Neuronal stem cell (in vitro differentiated cells): ENCODE measurements around the gene NMRK1. TPM values are rescaled to one million over a fixed set of nuclear protein-coding genes. Genes with fewer than 3 reads are reported as not detected.

Source experiments
- DNase-seq: peaks from one replicate; pipeline ENCODE4 v3.0.0-alpha.2; 2013; ENCODE audit warnings: low spot score
- H2AFZ ChIP-seq: one replicate; pipeline ENCODE4 v1.6.1; 2013; ENCODE audit warnings: mild to moderate bottlenecking, low read length, inconsistent platforms
- H2AK5ac ChIP-seq: 2 replicates; pipeline ENCODE4 v1.6.1; 2013; ENCODE audit warnings: low read depth, mild to moderate bottlenecking, inconsistent platforms, low read length, moderate library complexity, mixed read lengths
- H2BK120ac ChIP-seq: 2 replicates; pipeline ENCODE4 v1.6.1; 2013; ENCODE audit warnings: low read depth, mild to moderate bottlenecking, inconsistent platforms, low read length, moderate library complexity, mixed read lengths
- H2BK12ac ChIP-seq: one replicate; pipeline ENCODE4 v1.6.1; 2013; ENCODE audit warnings: low read length, inconsistent platforms
- H2BK15ac ChIP-seq: 2 replicates; pipeline ENCODE4 v1.6.1; 2013; ENCODE audit warnings: mild to moderate bottlenecking, low read length, inconsistent platforms, mixed read lengths
- H2BK5ac ChIP-seq: one replicate; pipeline ENCODE4 v1.6.1; 2013; ENCODE audit warnings: inconsistent platforms, mild to moderate bottlenecking, low read length, moderate library complexity
- H3K14ac ChIP-seq: one replicate; pipeline ENCODE4 v1.6.1; 2013; ENCODE audit warnings: low read length, inconsistent platforms
- H3K18ac ChIP-seq: 2 replicates; pipeline ENCODE4 v1.6.1; 2013; ENCODE audit warnings: low read length, inconsistent platforms
- H3K23ac ChIP-seq: 2 replicates; pipeline ENCODE4 v1.6.1; 2013; ENCODE audit warnings: low read depth, mild to moderate bottlenecking, mixed read lengths, low read length, inconsistent platforms; ENCODE audit not compliant: poor library complexity
- H3K27ac ChIP-seq: replicated peaks from 3 replicates; pipeline ENCODE4 v1.5.1; 2013; ENCODE audit warnings: low read length, inconsistent platforms
- H3K27me3 ChIP-seq, 3 experiments: 2 replicates each; pipeline ENCODE4 v1.6.1; 2013; ENCODE audit warnings: low read length in 3 of 3, mild to moderate bottlenecking in 2 of 3, inconsistent platforms in 1 of 3, low read depth in 1 of 3, mixed read lengths in 1 of 3, moderate library complexity in 1 of 3; ENCODE audit not compliant: control insufficient read depth in 3 of 3, insufficient read depth in 3 of 3
- H3K36me3 ChIP-seq, 2 donors: replicated peaks in 1 of 2; 2 replicates each; pipeline ENCODE4 v1.6.1; 2013; ENCODE audit warnings: low read length in 2 of 2; ENCODE audit not compliant: control insufficient read depth in 2 of 2, insufficient read depth in 2 of 2
- H3K4ac ChIP-seq: 2 replicates; pipeline ENCODE4 v1.6.1; 2013; ENCODE audit warnings: inconsistent platforms, mild to moderate bottlenecking, low read length, moderate library complexity
- H3K4me1 ChIP-seq, 2 donors: 1 replicate in 1 of 2; 2 replicates in 1 of 2; pipeline ENCODE4 v1.6.1; 2013; ENCODE audit warnings: low read length in 2 of 2, low read depth in 1 of 2; ENCODE audit not compliant: control insufficient read depth in 2 of 2, insufficient read depth in 1 of 2
- H3K4me2 ChIP-seq: one replicate; pipeline ENCODE4 v1.6.1; 2013; ENCODE audit warnings: mild to moderate bottlenecking, low read length, inconsistent platforms; ENCODE audit not compliant: insufficient read depth, poor library complexity, severe bottlenecking
- H3K4me3 ChIP-seq, 2 donors: 2 replicates each; pipeline ENCODE4 v1.5.1; 2013; ENCODE audit warnings: low read length in 2 of 2, mild to moderate bottlenecking in 2 of 2, inconsistent platforms in 1 of 2, moderate library complexity in 1 of 2
- H3K79me1 ChIP-seq: one replicate; pipeline ENCODE4 v1.6.1; 2013; ENCODE audit warnings: low read depth, mild to moderate bottlenecking, inconsistent platforms, low read length, moderate library complexity
- H3K9ac ChIP-seq: one replicate; pipeline ENCODE4 v1.6.1; 2013; ENCODE audit warnings: mild to moderate bottlenecking, low read depth, low read length, inconsistent platforms; ENCODE audit not compliant: poor library complexity
- H3K9me3 ChIP-seq, 2 donors: replicated peaks in 1 of 2; 2 replicates each; pipeline versions ENCODE3 to v1.6.1; 2013; ENCODE audit warnings: low read length in 2 of 2, mild to moderate bottlenecking in 2 of 2, inconsistent platforms in 1 of 2, low read depth in 1 of 2, mixed read lengths in 1 of 2, moderate library complexity in 1 of 2; ENCODE audit not compliant: control insufficient read depth in 2 of 2, insufficient read depth in 1 of 2
- H4K8ac ChIP-seq: one replicate; pipeline ENCODE4 v1.6.1; 2013; ENCODE audit warnings: low read depth, mild to moderate bottlenecking, inconsistent platforms, low read length, moderate library complexity
- H4K91ac ChIP-seq: one replicate; pipeline ENCODE4 v1.6.1; 2013; ENCODE audit warnings: low read length, low read depth, mild to moderate bottlenecking, inconsistent platforms; ENCODE audit not compliant: poor library complexity
- WGBS, 2 donors: extraction: QIAGEN DNeasy Blood & Tissue Kit; methylation state at CpG; one replicate each; pipeline ENCODE4 v1.1.7; 2013; ENCODE audit warnings: missing lambda C conversion rate in 2 of 2, mixed read lengths in 1 of 2; ENCODE audit not compliant: insufficient read length in 2 of 2, insufficient replicate concordance in 1 of 2; ENCODE audit errors: extremely low coverage in 2 of 2; 5-methylcytosine and 5-hydroxymethylcytosine counted together
- polyA plus RNA-seq, 2 experiments: library from polyadenylated mRNA; stranded (reverse); fragments of 200-250 nt; gene quantifications; one replicate each; pipeline ENCODE4 v1.2.3, GENCODE V29; 2013

Gene NMRK1
- 2.5 TPM for polyA plus RNA-seq (2013, experiment 1 of 2)
- polyA plus RNA-seq (2013, experiment 2 of 2), result 2.1 TPM

DNA sequence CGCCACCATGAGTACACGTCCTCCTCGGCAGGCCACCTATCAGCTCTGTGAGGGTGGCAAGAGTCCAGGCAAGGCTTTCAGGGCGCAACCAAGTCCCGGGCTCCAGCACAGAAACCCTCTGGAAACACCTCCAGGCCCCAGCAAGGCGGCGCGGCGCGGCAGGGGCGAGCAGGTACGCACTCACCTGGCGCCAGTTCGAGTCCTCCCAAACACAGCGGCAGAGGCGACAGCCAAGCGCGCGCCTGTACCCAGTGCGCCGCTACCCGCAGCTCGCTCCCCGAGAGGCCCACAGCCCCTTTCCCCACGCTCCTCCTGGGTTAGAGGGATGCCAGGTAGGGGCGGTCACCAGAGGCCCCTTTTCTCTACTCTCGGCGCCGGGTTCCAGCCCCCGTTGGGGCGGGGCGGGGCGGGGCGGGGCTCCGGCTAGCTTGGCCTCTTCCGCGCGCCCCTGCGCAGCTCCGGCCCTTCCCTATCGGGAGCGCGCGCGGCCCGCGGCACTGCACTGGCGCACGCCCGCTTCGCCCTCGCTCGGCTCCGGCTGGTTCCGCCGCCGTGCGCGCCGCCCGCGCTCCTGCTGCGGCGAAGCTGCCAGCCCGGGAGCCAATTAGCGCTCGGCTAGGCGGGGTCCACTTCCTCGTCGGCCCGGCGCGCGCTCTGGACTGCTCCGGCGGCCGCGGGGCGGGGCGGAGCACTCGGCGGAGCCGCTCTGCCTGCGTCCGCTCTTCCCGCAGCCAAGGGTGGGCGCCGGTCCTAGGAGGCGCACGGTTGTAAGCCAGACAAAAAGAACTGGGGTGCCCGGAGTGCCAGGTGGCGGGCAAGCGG, at the start of gene NMRK1, which contains the start of gene OSTF1:
TSS of gene NMRK1 (minus strand) at position 332 of the 822 bp plus-strand sequence. CDS start 5,040 bp downstream, outside the sequence.
TSS of gene OSTF1 (plus strand) at position 691 of the 822 bp plus-strand sequence. CDS start 179 bp downstream, outside the sequence.
- Histone ChIP-seq H2BK5ac (no peak within 1 kb of the TSS), H3K23ac (peak within 1 kb of the TSS; percentile 99), H3K9ac (peak within 1 kb of the TSS; percentile 50), H3K79me1 (no peaks in the 10 kb centered on the region), H3K4ac (no peak within 1 kb of the TSS), H3K14ac (peak within 1 kb of the TSS; percentile 67), H2BK120ac (no peak within 1 kb of the TSS), H2AFZ (peak within 1 kb of the TSS; percentile 100), H3K9me3 (no peaks in the 10 kb centered on the region), H4K91ac (no peak within 1 kb of the TSS), H3K36me3 (no peaks in the 10 kb centered on the region), H2BK12ac (no peak within 1 kb of the TSS), H3K27me3 (peaks cover 0 to 9% (median 0%) of the 10 kb centered on the region in 3 experiments), H3K4me1 (peaks cover 5 to 8% of the 10 kb centered on the region in 2 donors), H2BK15ac (peak within 1 kb of the TSS; percentile 80), H2AK5ac (peak within 1 kb of the TSS; percentile 37), H3K4me2 (peak within 1 kb of the TSS; percentile 88), H3K27ac (no peak within 1 kb of the TSS), H3K4me3 (peak within 1 kb of the TSS; percentile 87 to 99), H4K8ac (peak within 1 kb of the TSS; percentile 32), H3K18ac (peak within 1 kb of the TSS; percentile 93)
- no CpG with 5 or more reads among the region's 93 CpGs for WGBS, 2 donors
- peak; percentile 94 for DNase-seq

GRCh38 chr9:75134495-75134894, 46.5 kb upstream of the NMRK1 start:
- H2BK120ac ChIP-seq, result no peak overlapping the region
- no peak overlapping the region for H3K18ac ChIP-seq
- H3K36me3 ChIP-seq, result no peaks in the 10 kb centered on the region
- H2AFZ ChIP-seq, result no peak overlapping the region
- H3K4me1 ChIP-seq, result peaks cover 3 to 16% of the 10 kb centered on the region in 2 donors
- H3K4ac ChIP-seq, result no peak overlapping the region
- H3K79me1 ChIP-seq, result no peaks in the 10 kb centered on the region
- H3K27ac ChIP-seq, result no peak overlapping the region
- no peak overlapping the region for H2BK5ac ChIP-seq
- H3K27me3 ChIP-seq, result no peaks in the 10 kb centered on the region
- H2BK12ac ChIP-seq, result no peak overlapping the region
- no peak overlapping the region for H3K14ac ChIP-seq
- H3K23ac ChIP-seq, result no peak overlapping the region
- H3K4me2 ChIP-seq, result no peak overlapping the region
- no peak overlapping the region for H2AK5ac ChIP-seq
- no peak overlapping the region for H3K9ac ChIP-seq
- H4K91ac ChIP-seq, result no peak overlapping the region
- H4K8ac ChIP-seq, result no peak overlapping the region
- WGBS, 2 donors, result no CpG with 5 or more reads among the region's 2 CpGs
- no peaks in the 10 kb centered on the region for H3K9me3 ChIP-seq
- DNase-seq, result no peak
- no peak overlapping the region for H2BK15ac ChIP-seq
- H3K4me3 ChIP-seq, result no peak overlapping the region

DNA sequence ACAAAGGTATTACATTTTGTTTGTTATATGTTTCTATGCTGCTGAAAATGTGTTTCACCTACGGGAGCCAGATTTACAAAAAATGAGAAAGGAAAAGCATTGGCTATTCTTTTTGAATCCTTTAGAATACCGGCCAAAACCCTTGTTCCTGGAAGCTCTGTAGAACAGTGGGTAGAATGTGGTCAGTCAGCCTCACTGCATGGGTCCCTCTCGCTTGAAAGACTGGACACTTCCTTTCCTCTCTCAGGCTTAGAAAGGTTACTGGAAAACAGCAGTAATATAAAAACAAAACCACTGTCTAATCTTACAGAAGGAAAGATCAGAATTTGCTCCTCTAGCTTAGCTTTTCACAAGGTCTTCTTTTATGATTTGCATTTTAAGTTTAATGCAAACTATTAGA, 45.4 kb upstream of the NMRK1 start:
- no CpG with 5 or more reads among the region's 3 CpGs for WGBS, 2 donors
- H3K14ac ChIP-seq, result no peak overlapping the region
- no peaks in the 10 kb centered on the region for H3K79me1 ChIP-seq
- H3K4ac ChIP-seq, result no peak overlapping the region
- H2AK5ac ChIP-seq, result no peak overlapping the region
- no peaks in the 10 kb centered on the region for H3K36me3 ChIP-seq
- no peak for DNase-seq
- H2BK5ac ChIP-seq, result no peak overlapping the region
- H3K9ac ChIP-seq, result no peak overlapping the region
- H3K4me3 ChIP-seq, result no peak overlapping the region
- no peak overlapping the region for H4K8ac ChIP-seq
- no peak overlapping the region for H3K4me2 ChIP-seq
- no peak overlapping the region for H2BK15ac ChIP-seq
- peaks cover 3 to 16% of the 10 kb centered on the region in 2 donors for H3K4me1 ChIP-seq
- no peaks in the 10 kb centered on the region for H3K27me3 ChIP-seq
- no peak overlapping the region for H4K91ac ChIP-seq
- H3K9me3 ChIP-seq, result no peaks in the 10 kb centered on the region
- H3K18ac ChIP-seq, result no peak overlapping the region
- no peak overlapping the region for H3K23ac ChIP-seq
- no peak overlapping the region for H2BK120ac ChIP-seq
- H3K27ac ChIP-seq, result no peak overlapping the region
- H2BK12ac ChIP-seq, result no peak overlapping the region
- H2AFZ ChIP-seq, result peak overlapping the region; percentile 78

GRCh38 chr9:75132244-75132643, 44.3 kb upstream of the NMRK1 start:
- Histone ChIP-seq H4K91ac (no peak overlapping the region), H3K36me3 (no peaks in the 10 kb centered on the region), H3K4ac (no peak overlapping the region), H3K27me3 (no peaks in the 10 kb centered on the region), H2BK15ac (no peak overlapping the region), H3K9ac (no peak overlapping the region), H3K4me3 (no peak overlapping the region), H3K9me3 (no peaks in the 10 kb centered on the region), H3K23ac (no peak overlapping the region), H4K8ac (no peak overlapping the region), H3K4me2 (no peak overlapping the region), H2BK120ac (no peak overlapping the region), H3K79me1 (no peaks in the 10 kb centered on the region), H2AK5ac (no peak overlapping the region), H2BK5ac (no peak overlapping the region), H2BK12ac (no peak overlapping the region), H2AFZ (no peak overlapping the region), H3K27ac (no peak overlapping the region), H3K18ac (no peak overlapping the region), H3K4me1 (peaks cover 3 to 16% of the 10 kb centered on the region in 2 donors), H3K14ac (no peak overlapping the region)
- no CpG with 5 or more reads among the region's 4 CpGs for WGBS, 2 donors
- no peak for DNase-seq
